Pancreas (tissue), 10 donors: ENCODE data around the gene DRAXIN. TPM values are rescaled to one million over a fixed set of nuclear protein-coding genes. Genes with fewer than 3 reads are reported as not detected.
A peak's percentile ranks its signal among the peaks of the same experiment; 100 is the strongest.

Experiments
- ATAC-seq, 4 donors: fragments of 200-7000 bp; cut with Tn5 transposase; one replicate each; pipeline versions ENCODE4 v1.8.0 to v1.9.1; 2020; ENCODE audit warnings: mild to moderate bottlenecking in 4 of 4, moderate library complexity in 4 of 4
- DNase-seq, 6 donors: peaks; one replicate each; pipeline ENCODE4 v3.0.0-alpha.2; 2020
- FAIRE-seq: peaks from 2 replicates; lab custom pipeline; 2012; peaks lifted over from hg19 to GRCh38; lab: Jason Lieb, UNC
- H3K27ac ChIP-seq, 4 donors: fragments of 200-600 bp; sonication (generic); 1 replicate in 3 of 4; 2 replicates in 1 of 4; pipeline versions ENCODE4 v1.5.0 to v1.8.0; 2020
- H3K27me3 ChIP-seq, 4 donors: fragments of 200-600 bp; one replicate each; pipeline ENCODE4 v1.8.0; 2021
- H3K36me3 ChIP-seq, 3 donors: fragments of 200-600 bp; sonication (generic) in 1 of 3; one replicate each; pipeline versions ENCODE4 v1.5.0 to v1.8.0; 2020 to 2021
- H3K4me1 ChIP-seq, 3 donors: fragments of 200-600 bp; one replicate each; pipeline ENCODE4 v1.8.0; 2021
- H3K4me3 ChIP-seq, 4 donors: fragments of 200-600 bp; sonication (generic) in 2 of 4; one replicate each; pipeline versions ENCODE4 v1.5.0 to v1.8.0; 2020 to 2021
- H3K9me3 ChIP-seq, 4 donors: fragments of 200-600 bp; one replicate each; pipeline ENCODE4 v1.8.0; 2021
- WGBS, 2 donors: extraction: QIAGEN DNeasy Blood & Tissue Kit; methylation state at CpG; one replicate each; pipeline ENCODE4 v1.1.7; 2013; 5-methylcytosine and 5-hydroxymethylcytosine counted together
- intact Hi-C, 3 donors: fragments of 100-400 bp; cut with DNase I; formaldehyde crosslinking; loops; one replicate each; pipeline versions ENCODE4 v1.11.1 to v1.14.2; 2022
- polyA plus RNA-seq, 2 donors: library from polyadenylated mRNA; stranded (reverse); fragments of 200-250 nt; gene quantifications; one replicate each; pipeline ENCODE4 v1.2.3, GENCODE V29; 2013
- total RNA-seq, 6 donors: library from RNA; stranded (reverse); fragmentation: NEBNext Ultra II Directional in 4 of 6; extraction: Animal tissue kit (Norgen Biotek cat#: 25700) in 4 of 6; gene quantifications; one replicate each; pipeline versions ENCODE4 v1.2.1 to v1.2.4, GENCODE V29; 2021 to 2023
- TF ChIP-seq, protein P1 (sequence below), 4 donors: fragments of 200-600 bp; sonication (generic) in 3 of 4; IDR thresholded peaks; one replicate each; pipeline versions ENCODE4 v1.5.0 to v1.8.0; 2021; ENCODE audit warnings: antibody characterized with exemption in 4 of 4
- donor health status: healthy with polysubstance abuse.
- donor health status: DM: no; HTN: no; CAD: no; lungs with moderate emphysema.
- donor health status: DM: no; HTN: no; CAD: no.
- donor health status: control.
- donor health status: control.
- donor health status: Bipolar disorder and iron deficiency.
- donor health status: DM: yes; HTN: yes; CAD: no.
- donor health status: DM: no; HTN: no; CAD: no.
- donor health status: DM: no; HTN: no; CAD: no.
- donor health status: DM: yes; HTN: yes; CAD: no.

Gene DRAXIN
- total and polyA plus RNA-seq, 8 donors, result under 0.01 to 0.09 (median 0.03) TPM; not detected in 1

DNA sequence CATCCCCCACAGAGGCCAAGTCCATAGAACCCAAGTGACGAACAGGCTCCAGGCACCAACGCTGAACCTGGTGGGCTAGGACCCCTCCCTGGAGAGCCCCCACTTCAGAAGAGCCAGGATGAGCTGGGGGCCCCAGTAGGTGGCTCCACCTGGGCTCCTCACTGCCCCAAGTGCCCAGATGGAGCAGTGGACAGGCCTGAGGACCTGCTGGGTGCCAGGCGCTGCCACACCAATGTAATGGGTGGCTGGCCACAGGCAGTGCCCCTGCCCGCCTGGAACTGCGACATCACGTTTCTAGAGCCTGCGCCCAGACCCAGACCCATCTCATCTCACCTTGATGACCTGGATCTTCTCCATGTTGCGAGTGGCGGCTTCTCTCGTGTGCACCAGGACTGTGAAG lies 16.2 kb upstream of the DRAXIN start:
- FAIRE-seq (no peak), DNase-seq (peak in 1 of 6 donors; percentile 50), ATAC-seq (no peak)
- TF ChIP-seq, protein P1, sequence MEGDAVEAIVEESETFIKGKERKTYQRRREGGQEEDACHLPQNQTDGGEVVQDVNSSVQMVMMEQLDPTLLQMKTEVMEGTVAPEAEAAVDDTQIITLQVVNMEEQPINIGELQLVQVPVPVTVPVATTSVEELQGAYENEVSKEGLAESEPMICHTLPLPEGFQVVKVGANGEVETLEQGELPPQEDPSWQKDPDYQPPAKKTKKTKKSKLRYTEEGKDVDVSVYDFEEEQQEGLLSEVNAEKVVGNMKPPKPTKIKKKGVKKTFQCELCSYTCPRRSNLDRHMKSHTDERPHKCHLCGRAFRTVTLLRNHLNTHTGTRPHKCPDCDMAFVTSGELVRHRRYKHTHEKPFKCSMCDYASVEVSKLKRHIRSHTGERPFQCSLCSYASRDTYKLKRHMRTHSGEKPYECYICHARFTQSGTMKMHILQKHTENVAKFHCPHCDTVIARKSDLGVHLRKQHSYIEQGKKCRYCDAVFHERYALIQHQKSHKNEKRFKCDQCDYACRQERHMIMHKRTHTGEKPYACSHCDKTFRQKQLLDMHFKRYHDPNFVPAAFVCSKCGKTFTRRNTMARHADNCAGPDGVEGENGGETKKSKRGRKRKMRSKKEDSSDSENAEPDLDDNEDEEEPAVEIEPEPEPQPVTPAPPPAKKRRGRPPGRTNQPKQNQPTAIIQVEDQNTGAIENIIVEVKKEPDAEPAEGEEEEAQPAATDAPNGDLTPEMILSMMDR (IDR thresholded peaks at IDR 0.05), result no peak
- 91 to 93% methylated on average over 10 of the region's 10 CpGs for whole genome bisulfite sequencing, 2 donors
- intact Hi-C loops, result no loop called here
- no peak overlapping the region for H3K4me3 ChIP-seq
- no peaks in the 10 kb centered on the region for H3K9me3 ChIP-seq
- H3K36me3 ChIP-seq, result peaks cover 0 to 7% (median 0%) of the 10 kb centered on the region in 3 donors
- no peaks in the 10 kb centered on the region for H3K27me3 ChIP-seq
- H3K4me1 ChIP-seq, result peaks cover 0 to 6% (median 0%) of the 10 kb centered on the region in 3 donors
- H3K27ac ChIP-seq, result no peak overlapping the region

DNA sequence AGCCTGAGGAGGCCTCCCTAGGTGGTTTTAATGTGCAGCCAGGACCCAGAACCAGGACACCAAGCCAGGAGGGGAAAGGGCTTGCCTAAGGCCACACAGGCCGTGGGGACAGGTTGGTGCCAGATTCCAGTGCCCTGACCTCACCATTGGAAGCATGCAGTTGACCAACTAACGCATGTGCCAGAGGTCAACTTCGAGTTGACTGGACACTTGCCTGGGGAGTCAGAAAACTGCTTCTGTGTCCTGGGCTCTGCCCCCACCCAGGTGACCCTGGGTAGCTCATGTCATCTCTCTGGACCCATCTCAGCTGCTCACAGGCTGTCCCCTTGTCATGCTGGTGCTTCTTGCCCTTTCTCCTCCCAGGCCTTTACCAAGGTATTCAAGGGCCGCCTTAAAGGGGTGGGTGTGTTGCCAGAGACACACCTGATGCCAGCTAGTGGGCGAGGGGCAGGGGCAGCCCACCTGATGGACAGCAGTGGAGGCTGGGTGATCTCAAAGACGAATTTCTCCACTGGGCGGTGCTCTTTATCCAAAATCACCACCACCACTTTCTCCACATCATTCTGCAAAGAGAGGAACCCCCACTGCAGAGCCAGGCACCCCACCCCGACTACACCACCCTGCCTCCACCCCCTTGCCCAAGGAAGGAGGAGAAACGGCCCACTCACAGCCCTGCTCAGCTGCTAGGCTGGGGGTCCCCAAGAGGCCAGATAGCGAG lies 15.0 kb upstream of the DRAXIN start:
- peaks cover 0 to 7% (median 0%) of the 10 kb centered on the region in 3 donors for H3K36me3 ChIP-seq
- ATAC-seq (no peak), FAIRE-seq (no peak), DNase-seq (no peak)
- peaks cover 0 to 6% (median 0%) of the 10 kb centered on the region in 3 donors for H3K4me1 ChIP-seq
- intact Hi-C loops, result no loop called here
- no peaks in the 10 kb centered on the region for H3K27me3 ChIP-seq
- TF ChIP-seq, protein P1 (IDR thresholded peaks at IDR 0.05), result no peak
- no peak overlapping the region for H3K4me3 ChIP-seq
- 78 to 85% methylated on average over 10 of the region's 10 CpGs for WGBS, 2 donors
- no peaks in the 10 kb centered on the region for H3K9me3 ChIP-seq
- H3K27ac ChIP-seq, result no peak overlapping the region

DNA sequence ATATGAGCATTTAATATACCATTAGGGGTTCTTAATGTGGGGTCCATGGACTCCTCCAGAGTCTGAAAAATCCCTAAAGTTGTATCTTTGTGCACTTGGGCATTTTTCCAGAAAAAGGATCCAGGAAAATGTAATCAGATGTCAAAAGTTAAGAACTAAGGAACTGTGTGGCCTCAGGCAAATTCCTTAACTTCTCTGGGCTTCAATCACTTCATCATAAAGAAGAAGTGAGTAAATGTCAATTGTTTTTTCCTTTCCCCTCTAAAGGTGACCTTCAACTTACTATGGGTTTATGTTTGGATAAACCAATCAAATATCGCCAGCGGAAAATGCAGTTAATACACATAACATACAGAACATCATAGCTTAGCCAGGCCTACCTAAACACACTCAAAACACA lies 13.1 kb upstream of the DRAXIN start:
- ATAC-seq, result no peak
- WGBS, 2 donors, result 94 to 98% methylated on average over 2 of the region's 2 CpGs
- TF ChIP-seq, protein P1 (IDR thresholded peaks at IDR 0.05), result no peak
- H3K27ac ChIP-seq, result no peak overlapping the region
- no peak for FAIRE-seq
- intact Hi-C loops, result no loop called here
- DNase-seq, result no peak
- no peak overlapping the region for H3K4me3 ChIP-seq
- H3K27me3 ChIP-seq, result no peaks in the 10 kb centered on the region
- peaks cover 0 to 7% (median 0%) of the 10 kb centered on the region in 3 donors for H3K36me3 ChIP-seq
- H3K9me3 ChIP-seq, result no peaks in the 10 kb centered on the region
- peaks cover 0 to 6% (median 0%) of the 10 kb centered on the region in 3 donors for H3K4me1 ChIP-seq

DNA sequence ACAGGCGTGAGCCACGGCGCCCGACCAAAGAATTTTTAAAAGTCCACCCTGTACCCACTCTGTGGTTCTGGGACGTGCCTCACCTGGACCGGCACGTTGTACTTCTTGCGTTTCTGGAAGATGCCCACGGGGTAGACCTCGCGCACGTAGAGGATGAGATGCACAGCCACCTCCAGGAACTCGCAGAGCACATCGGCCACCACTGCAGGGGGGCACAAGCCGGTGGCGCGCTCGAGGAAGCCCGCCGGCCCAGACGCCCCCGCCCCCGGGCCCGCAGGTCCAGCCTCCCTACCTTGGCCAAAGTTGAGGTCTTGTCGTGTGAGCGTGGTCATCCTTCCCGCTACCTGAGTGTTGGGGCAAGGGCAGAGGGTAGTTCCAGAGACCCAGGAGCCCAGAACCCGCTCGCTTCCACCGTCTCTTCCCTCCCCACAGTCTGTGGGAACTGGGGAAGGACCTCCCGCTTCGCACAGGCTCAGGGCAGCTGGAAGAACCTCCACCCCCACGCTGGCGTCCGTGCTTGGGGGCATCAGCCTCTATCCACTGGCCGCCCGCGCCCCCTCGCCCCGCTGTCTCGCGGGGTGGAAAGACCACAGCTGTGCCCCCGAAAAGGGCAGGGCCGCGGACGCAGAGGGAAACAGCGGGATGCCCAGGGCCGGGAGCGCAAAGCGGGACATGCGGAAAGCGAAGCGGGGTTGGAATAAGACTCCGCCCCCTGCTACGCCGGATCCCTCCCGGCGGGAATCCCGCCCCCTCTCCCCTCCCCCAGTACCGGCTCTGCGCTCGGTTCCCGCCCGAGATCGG lies 11.0 kb upstream of the DRAXIN start:
- TF ChIP-seq, protein P1 (IDR thresholded peaks at IDR 0.05), result no peak

More for the DNA sequence above, 11.0 kb upstream of the DRAXIN start:
- Histone ChIP-seq H3K27me3 (no peaks in the 10 kb centered on the region), H3K4me1 (peaks cover 0 to 6% (median 0%) of the 10 kb centered on the region in 3 donors), H3K9me3 (no peaks in the 10 kb centered on the region), H3K4me3 (peak overlapping the region; percentile 54 to 88 (median 84)), H3K36me3 (no peaks in the 10 kb centered on the region), H3K27ac (peak overlapping the region; percentile 1 to 83 (median 50))
- DNase-seq (peak in 1 of 6 donors; percentile 52), FAIRE-seq (no peak), ATAC-seq (peak; percentile 35 to 55 (median 46))
- WGBS, 2 donors, result 8 to 10% methylated on average over 44 to 65 of the region's 65 CpGs
- intact Hi-C loops, result no loop called here
